Stomach (tissue), 4 donors: Measurements from ENCODE around the gene RAX2.

Experiments used
- CTCF ChIP-seq, 7 experiments: fragments of 450-650 bp in 4 of 7; fragments of 200-600 bp in 3 of 7; sonication (generic) in 3 of 7; IDR thresholded peaks; one replicate each; pipeline ENCODE4 v1.5.1; 2016 to 2019; ENCODE audit warnings: antibody characterized with exemption in 7 of 7, control low read depth in 2 of 7, mild to moderate bottlenecking in 1 of 7
- POLR2A ChIP-seq, 4 donors: fragments of 450-650 bp; IDR thresholded peaks; one replicate each; pipeline ENCODE4 v1.6.1; 2016; ENCODE audit warnings: antibody characterized with exemption in 4 of 4, control low read depth in 2 of 4, mild to moderate bottlenecking in 1 of 4, moderate library complexity in 1 of 4

- TF ChIP-seq CTCF (IDR thresholded peaks at IDR 0.05) (no peak), POLR2A (IDR thresholded peaks at IDR 0.05) (no peak)
Observed at GRCh38 chr19:3814648-3815047, 42.6 kb upstream of the RAX2 start.
